HepG2 (cell line): Measurements from ENCODE around the gene RMRP. TPM values are rescaled to one million over a fixed set of nuclear protein-coding genes. Genes with fewer than 3 reads are reported as not detected.

Source experiments
- ATRX ChIP-seq: sonication (generic); formaldehyde crosslinking; IDR thresholded peaks from 2 replicates; pipeline ENCODE4 v1.4.0; 2020; ENCODE audit warnings: missing genetic modification reagents, borderline replicate concordance
- JUND ChIP-seq: sonication (generic); formaldehyde crosslinking; IDR thresholded peaks from 2 replicates; pipeline ENCODE4 v1.8.0; 2022; ENCODE audit warnings: mild to moderate bottlenecking, missing genetic modification reagents
- MBNL3 ChIP-seq: fragments of 250-450 bp; sonication (Bioruptor Pico); conservative IDR thresholded peaks from 2 replicates; pipeline ENCODE4 v1.8.0; 2022; ENCODE audit warnings: mild to moderate bottlenecking, inconsistent platforms
- NCOA5 ChIP-seq: sonication (generic); formaldehyde crosslinking; IDR thresholded peaks from 2 replicates; pipeline ENCODE4 v1.4.0; 2020; ENCODE audit warnings: missing genetic modification reagents
- NFIB ChIP-seq: sonication (generic); formaldehyde crosslinking; IDR thresholded peaks from 2 replicates; pipeline ENCODE4 v1.9.0; 2021; ENCODE audit warnings: missing genetic modification reagents, mild to moderate bottlenecking, borderline replicate concordance
- RBM39 ChIP-seq: fragments of 200-400 bp; formaldehyde crosslinking; IDR thresholded peaks from one replicate; pipeline ENCODE4 v1.6.1; 2018; ENCODE audit warnings: antibody characterized with exemption, mild to moderate bottlenecking, low read depth, low read length; ENCODE audit not compliant: poor library complexity, severe bottlenecking
- RFX1 ChIP-seq: fragments of 450-650 bp; IDR thresholded peaks from 2 replicates; pipeline ENCODE4 v1.6.1; 2017
- SKI ChIP-seq: fragments of 450-650 bp; IDR thresholded peaks from one replicate; pipeline ENCODE4 v1.6.1; 2018; ENCODE audit warnings: mild to moderate bottlenecking; ENCODE audit not compliant: partially characterized antibody
- SRY ChIP-seq: sonication (generic); formaldehyde crosslinking; IDR thresholded peaks from 2 replicates; pipeline ENCODE4 v1.8.0; 2022; ENCODE audit warnings: mild to moderate bottlenecking, missing genetic modification reagents
- YEATS2 ChIP-seq: sonication (generic); formaldehyde crosslinking; IDR thresholded peaks from 2 replicates; pipeline ENCODE4 v1.4.0; 2020; ENCODE audit warnings: missing genetic modification reagents, borderline replicate concordance
- ZNF224 ChIP-seq: sonication (generic); formaldehyde crosslinking; IDR thresholded peaks from 2 replicates; pipeline ENCODE4 v1.5.0; 2020; ENCODE audit warnings: mild to moderate bottlenecking, missing genetic modification reagents
- ZNF260 ChIP-seq: sonication (generic); formaldehyde crosslinking; IDR thresholded peaks from 2 replicates; pipeline ENCODE4 v1.4.0; 2020; ENCODE audit warnings: missing genetic modification reagents, low read depth, mild to moderate bottlenecking, borderline replicate concordance
- ZNF383 ChIP-seq: sonication (generic); formaldehyde crosslinking; IDR thresholded peaks from 2 replicates; pipeline ENCODE4 v1.4.0; 2020; ENCODE audit warnings: missing genetic modification reagents, mild to moderate bottlenecking, borderline replicate concordance
- ZNF572 ChIP-seq: sonication (generic); formaldehyde crosslinking; IDR thresholded peaks from 2 replicates; pipeline ENCODE4 v1.5.1; 2020; ENCODE audit warnings: mild to moderate bottlenecking, missing genetic modification reagents
- ZNF670 ChIP-seq: sonication (generic); formaldehyde crosslinking; IDR thresholded peaks from 2 replicates; pipeline ENCODE4 v1.8.0; 2022; ENCODE audit warnings: mild to moderate bottlenecking, missing genetic modification reagents, borderline replicate concordance
- ZNF724P ChIP-seq: sonication (generic); formaldehyde crosslinking; IDR thresholded peaks from 2 replicates; pipeline ENCODE4 v1.8.0; 2022; ENCODE audit warnings: missing genetic modification reagents, borderline replicate concordance
- ZNF891 ChIP-seq: sonication (generic); formaldehyde crosslinking; IDR thresholded peaks from 2 replicates; pipeline ENCODE4 v1.5.0; 2020; ENCODE audit warnings: mild to moderate bottlenecking, missing genetic modification reagents
- ZSCAN9 ChIP-seq: IDR thresholded peaks from 2 replicates; pipeline ENCODE4 v1.6.1; 2016; ENCODE audit warnings: borderline replicate concordance
- polyA plus RNA-seq, 8 experiments: library from polyadenylated mRNA; depleted of rRNA in 3 of 8; stranded (reverse) in 7 of 8; unstranded in 1 of 8; fragments of >200 nt; fragmentation: Illumina TruSeq in 4 of 8; extraction: Trizol in 4 of 8; gene quantifications; 2 replicates each; pipeline versions ENCODE4 v1.2.1 to v1.2.3, GENCODE V29; 2011 to 2016; ENCODE audit warnings: low read depth in 4 of 8, missing spikeins in 1 of 8, mixed read lengths in 1 of 8; ENCODE audit not compliant: insufficient read depth in 1 of 8
- total RNA-seq, 5 experiments: library from RNA; depleted of rRNA; stranded (reverse); fragments of >200 nt; fragmentation: Illumina TruSeq; extraction: Trizol; gene quantifications; 2 replicates each; pipeline ENCODE4 v1.2.3, GENCODE V29; 2016; ENCODE audit warnings: low read depth in 1 of 5
- TF ChIP-seq, protein P1 (sequence below): conservative IDR thresholded peaks from 2 replicates; pipeline ENCODE4 v1.6.1; 2018; ENCODE audit warnings: missing genetic modification reagents
- TF ChIP-seq, protein P2 (sequence below): sonication (generic); formaldehyde crosslinking; IDR thresholded peaks from 2 replicates; pipeline ENCODE4 v1.5.0; 2020; ENCODE audit warnings: mild to moderate bottlenecking, missing genetic modification reagents
- TF ChIP-seq, protein P3 (sequence below): sonication (generic); formaldehyde crosslinking; IDR thresholded peaks from 2 replicates; pipeline ENCODE4 v1.4.0; 2020; ENCODE audit warnings: mild to moderate bottlenecking, missing genetic modification reagents
- TF ChIP-seq, protein P4 (sequence below): sonication (generic); formaldehyde crosslinking; IDR thresholded peaks from 2 replicates; pipeline ENCODE4 v1.8.0; 2022; ENCODE audit warnings: mild to moderate bottlenecking, missing genetic modification reagents; ENCODE audit not compliant: insufficient replicate concordance
- TF ChIP-seq, protein P5 (sequence below): sonication (generic); formaldehyde crosslinking; IDR thresholded peaks from 2 replicates; pipeline ENCODE4 v1.5.1; 2020; ENCODE audit warnings: missing genetic modification reagents, mild to moderate bottlenecking, borderline replicate concordance

The RMRP gene
- total and polyA plus RNA-seq, 2 of the 13 experiments (the other 11 are each of a cell fraction or from before 2014, with no cell fraction given), result 51.4 to 4,025 TPM

DNA sequence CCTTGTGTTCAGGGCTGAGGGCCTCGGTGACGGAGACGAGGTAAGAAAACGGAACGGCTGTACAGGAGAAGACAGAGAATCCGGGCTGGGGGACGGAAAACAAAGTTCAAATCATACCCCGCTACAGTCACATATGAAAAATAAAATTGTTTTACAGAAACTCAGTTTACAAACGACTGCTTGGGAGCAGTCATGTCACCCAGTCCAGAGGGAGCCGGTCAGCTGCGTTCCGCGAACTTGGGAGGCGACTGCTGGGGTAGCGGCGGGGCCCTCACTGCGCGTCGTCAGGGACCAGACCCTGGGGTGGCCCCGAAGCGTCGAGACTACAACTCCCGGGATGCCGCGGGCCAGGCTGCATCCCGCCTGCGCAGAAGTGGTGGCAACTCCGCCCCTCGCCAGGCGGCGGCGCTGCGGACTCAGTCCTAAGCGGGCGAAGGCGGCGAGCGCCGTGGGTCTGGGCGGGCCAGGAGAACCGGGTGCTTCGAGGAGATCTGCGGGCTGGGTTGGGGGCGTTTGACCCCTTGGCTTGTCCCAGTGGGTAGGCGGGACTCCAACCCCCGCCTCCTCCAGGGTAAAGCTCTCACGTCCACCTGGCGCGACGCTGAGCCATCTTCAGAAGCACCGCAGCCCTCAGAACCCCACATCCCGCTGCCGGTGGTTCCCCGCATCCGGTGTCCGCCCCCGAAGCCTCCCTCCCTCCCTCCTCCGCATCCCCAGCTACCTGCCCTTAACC is 11.1 kb downstream of the RMRP start (continued):
- TF ChIP-seq MBNL3 (CRISPR knock-in tag), result no peak
- no peak for TF ChIP-seq ZNF224
- TF ChIP-seq YEATS2 (CRISPR knock-in tag), result peak; percentile 74; the same call in 1 of the 2 replicates
- TF ChIP-seq ZNF572 (CRISPR knock-in tag), result no peak
- peak; percentile 70; the same call in 1 of the 2 replicates for TF ChIP-seq ZNF670
- no peak for TF ChIP-seq ZNF260 (CRISPR knock-in tag)
- TF ChIP-seq ZNF724P (CRISPR knock-in tag), result no peak
- TF ChIP-seq, protein P1, sequence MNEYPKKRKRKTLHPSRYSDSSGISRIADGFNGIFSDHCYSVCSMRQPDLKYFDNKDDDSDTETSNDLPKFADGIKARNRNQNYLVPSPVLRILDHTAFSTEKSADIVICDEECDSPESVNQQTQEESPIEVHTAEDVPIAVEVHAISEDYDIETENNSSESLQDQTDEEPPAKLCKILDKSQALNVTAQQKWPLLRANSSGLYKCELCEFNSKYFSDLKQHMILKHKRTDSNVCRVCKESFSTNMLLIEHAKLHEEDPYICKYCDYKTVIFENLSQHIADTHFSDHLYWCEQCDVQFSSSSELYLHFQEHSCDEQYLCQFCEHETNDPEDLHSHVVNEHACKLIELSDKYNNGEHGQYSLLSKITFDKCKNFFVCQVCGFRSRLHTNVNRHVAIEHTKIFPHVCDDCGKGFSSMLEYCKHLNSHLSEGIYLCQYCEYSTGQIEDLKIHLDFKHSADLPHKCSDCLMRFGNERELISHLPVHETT (CRISPR knock-in tag), result no peak
- TF ChIP-seq, protein P2, sequence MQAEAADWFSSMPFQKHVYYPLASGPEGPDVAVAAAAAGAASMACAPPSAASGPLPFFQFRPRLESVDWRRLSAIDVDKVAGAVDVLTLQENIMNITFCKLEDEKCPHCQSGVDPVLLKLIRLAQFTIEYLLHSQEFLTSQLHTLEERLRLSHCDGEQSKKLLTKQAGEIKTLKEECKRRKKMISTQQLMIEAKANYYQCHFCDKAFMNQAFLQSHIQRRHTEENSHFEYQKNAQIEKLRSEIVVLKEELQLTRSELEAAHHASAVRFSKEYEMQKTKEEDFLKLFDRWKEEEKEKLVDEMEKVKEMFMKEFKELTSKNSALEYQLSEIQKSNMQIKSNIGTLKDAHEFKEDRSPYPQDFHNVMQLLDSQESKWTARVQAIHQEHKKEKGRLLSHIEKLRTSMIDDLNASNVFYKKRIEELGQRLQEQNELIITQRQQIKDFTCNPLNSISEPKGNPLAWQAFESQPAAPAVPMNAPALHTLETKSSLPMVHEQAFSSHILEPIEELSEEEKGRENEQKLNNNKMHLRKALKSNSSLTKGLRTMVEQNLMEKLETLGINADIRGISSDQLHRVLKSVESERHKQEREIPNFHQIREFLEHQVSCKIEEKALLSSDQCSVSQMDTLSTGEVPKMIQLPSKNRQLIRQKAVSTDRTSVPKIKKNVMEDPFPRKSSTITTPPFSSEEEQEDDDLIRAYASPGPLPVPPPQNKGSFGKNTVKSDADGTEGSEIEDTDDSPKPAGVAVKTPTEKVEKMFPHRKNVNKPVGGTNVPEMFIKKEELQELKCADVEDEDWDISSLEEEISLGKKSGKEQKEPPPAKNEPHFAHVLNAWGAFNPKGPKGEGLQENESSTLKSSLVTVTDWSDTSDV (CRISPR knock-in tag), result peak; percentile 67; the same call in 1 of the 2 replicates
- no peak for TF ChIP-seq ZSCAN9
- no peak for TF ChIP-seq RFX1
- no peak for TF ChIP-seq JUND
- TF ChIP-seq, protein P3, sequence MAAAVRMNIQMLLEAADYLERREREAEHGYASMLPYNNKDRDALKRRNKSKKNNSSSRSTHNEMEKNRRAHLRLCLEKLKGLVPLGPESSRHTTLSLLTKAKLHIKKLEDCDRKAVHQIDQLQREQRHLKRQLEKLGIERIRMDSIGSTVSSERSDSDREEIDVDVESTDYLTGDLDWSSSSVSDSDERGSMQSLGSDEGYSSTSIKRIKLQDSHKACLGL (CRISPR knock-in tag), result no peak
- no peak for TF ChIP-seq ATRX (CRISPR knock-in tag)
- peak; percentile 56; the same call in 1 of the 2 replicates for TF ChIP-seq ZNF891
- TF ChIP-seq, protein P4, sequence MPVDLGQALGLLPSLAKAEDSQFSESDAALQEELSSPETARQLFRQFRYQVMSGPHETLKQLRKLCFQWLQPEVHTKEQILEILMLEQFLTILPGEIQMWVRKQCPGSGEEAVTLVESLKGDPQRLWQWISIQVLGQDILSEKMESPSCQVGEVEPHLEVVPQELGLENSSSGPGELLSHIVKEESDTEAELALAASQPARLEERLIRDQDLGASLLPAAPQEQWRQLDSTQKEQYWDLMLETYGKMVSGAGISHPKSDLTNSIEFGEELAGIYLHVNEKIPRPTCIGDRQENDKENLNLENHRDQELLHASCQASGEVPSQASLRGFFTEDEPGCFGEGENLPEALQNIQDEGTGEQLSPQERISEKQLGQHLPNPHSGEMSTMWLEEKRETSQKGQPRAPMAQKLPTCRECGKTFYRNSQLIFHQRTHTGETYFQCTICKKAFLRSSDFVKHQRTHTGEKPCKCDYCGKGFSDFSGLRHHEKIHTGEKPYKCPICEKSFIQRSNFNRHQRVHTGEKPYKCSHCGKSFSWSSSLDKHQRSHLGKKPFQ (CRISPR knock-in tag), result peak; percentile 31
- TF ChIP-seq SRY, result peak; percentile 86; the same call in 1 of the 2 replicates
- no peak for TF ChIP-seq ZNF383 (CRISPR knock-in tag)
- TF ChIP-seq NFIB (CRISPR knock-in tag), result no peak
- TF ChIP-seq NCOA5 (CRISPR knock-in tag), result no peak
- TF ChIP-seq SKI, result no peak
- no peak for TF ChIP-seq RBM39
- TF ChIP-seq, protein P5, sequence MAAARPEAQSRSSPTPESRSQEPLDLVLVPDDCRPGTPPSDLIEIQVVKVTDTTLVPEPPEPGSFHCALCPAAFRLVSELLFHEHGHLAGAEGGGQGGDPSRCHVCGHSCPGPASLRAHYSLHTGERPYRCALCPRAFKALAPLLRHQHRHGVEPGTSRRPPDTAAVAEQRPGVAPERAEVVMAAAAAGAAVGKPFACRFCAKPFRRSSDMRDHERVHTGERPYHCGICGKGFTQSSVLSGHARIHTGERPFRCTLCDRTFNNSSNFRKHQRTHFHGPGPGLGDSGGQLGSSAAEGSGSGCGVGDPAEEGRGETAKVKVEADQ (CRISPR knock-in tag), result peak; percentile 37; the same call in 1 of the 2 replicates
